Skin epidermis (tissue), 12 donors: Measurements from ENCODE around the gene TMEM214.
"Not testable (repeated sequence)": the region's sequence is repeated elsewhere in the genome, so short reads cannot be mapped to it uniquely, and the experiment has no call there.

Experiments used
- H3K27ac ChIP-seq, 21 experiments: fragments of 200-600 bp; sonication (generic) in 11 of 21; one replicate each; pipeline ENCODE4 v1.5.0; 2020; ENCODE audit warnings: mild to moderate bottlenecking in 3 of 21, inconsistent platforms in 2 of 21, moderate library complexity in 2 of 21
- H3K4me3 ChIP-seq, 7 experiments: fragments of 200-600 bp; sonication (generic) in 2 of 7; one replicate each; pipeline ENCODE4 v1.5.0; 2020; ENCODE audit warnings: inconsistent platforms in 2 of 7, mild to moderate bottlenecking in 2 of 7, moderate library complexity in 1 of 7

The TMEM214 gene

GRCh38 chr2:27058210-27058609, 25.4 kb downstream of the TMEM214 start:
- Histone ChIP-seq H3K27ac (peak overlapping the region in 1 of 21 experiments; percentile 12), H3K4me3 (no peak overlapping the region)

GRCh38 chr2:27059141-27059820, 26.5 kb downstream of the TMEM214 start:
- Histone ChIP-seq H3K27ac (peak overlapping the region in 2 of 21 experiments; percentile 1 to 6), H3K4me3 (no peak overlapping the region)

GRCh38 chr2:27060323-27060722, 27.6 kb downstream of the TMEM214 start:
- Histone ChIP-seq H3K4me3 (no peak overlapping the region), H3K27ac (no peak overlapping the region)

- Histone ChIP-seq H3K27ac (no peak overlapping the region), H3K4me3 (no peak overlapping the region)
Measured at GRCh38 chr2:27065128-27065527, 32.4 kb downstream of the TMEM214 start.

DNA sequence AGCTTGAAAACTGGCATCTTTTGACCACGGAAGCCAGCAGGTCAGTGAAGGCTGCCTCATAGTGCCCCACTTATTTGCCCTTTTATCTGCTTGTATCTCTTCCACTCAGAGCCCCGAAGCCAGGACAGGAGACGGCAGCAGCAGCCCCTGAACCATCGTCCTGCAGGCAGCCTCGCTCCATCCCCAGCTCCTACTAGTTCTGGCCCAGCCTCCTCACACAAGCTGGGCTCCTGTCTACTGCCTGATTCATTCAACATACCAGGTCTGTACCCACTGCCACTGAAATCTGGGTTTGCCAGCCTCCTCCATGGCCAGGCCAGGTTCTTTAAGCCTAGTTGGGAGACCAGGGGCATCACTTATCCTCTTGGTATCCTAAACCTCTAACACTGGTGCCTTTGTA, 34.6 kb downstream of the TMEM214 start:
- Histone ChIP-seq H3K4me3 (no peak overlapping the region), H3K27ac (no peak overlapping the region)

DNA sequence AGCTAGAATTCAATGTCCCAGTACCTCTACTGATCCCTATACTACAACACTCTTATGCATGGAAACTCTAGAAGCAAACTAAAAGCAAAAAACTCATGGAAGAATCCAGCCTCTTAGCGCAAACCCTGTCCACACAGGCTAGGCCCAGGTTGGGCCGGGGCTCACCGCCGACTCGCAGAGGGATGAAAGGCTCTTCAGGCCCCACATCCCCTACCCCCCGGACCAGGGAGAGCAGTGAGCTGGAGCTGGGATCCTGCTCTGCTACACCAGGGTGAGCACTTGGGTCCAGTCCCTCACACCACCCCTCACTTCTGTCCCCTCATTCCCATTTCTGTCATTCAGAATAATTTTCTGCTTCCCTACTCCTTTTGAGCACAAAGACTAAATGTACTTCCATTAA, 36.7 kb downstream of the TMEM214 start:
- Histone ChIP-seq H3K27ac (peak overlapping the region in 2 of 21 experiments; percentile 89 to 95), H3K4me3 (no peak overlapping the region)

GRCh38 chr2:27069961-27070618, 37.3 kb downstream of the TMEM214 start:
- peak overlapping the region in 6 of 7 experiments; percentile 62 to 98 (median 90) for H3K4me3 ChIP-seq
- H3K27ac ChIP-seq: peak overlapping the region in 14 of 21 experiments; percentile 81 to 96 (median 92)

- peak overlapping the region in 20 of 21 experiments; percentile 78 to 96 (median 92) for H3K27ac ChIP-seq
- H3K4me3 ChIP-seq: peak overlapping the region; percentile 62 to 98 (median 86)
Measured at GRCh38 chr2:27070653-27071276, 38.0 kb downstream of the TMEM214 start.

DNA sequence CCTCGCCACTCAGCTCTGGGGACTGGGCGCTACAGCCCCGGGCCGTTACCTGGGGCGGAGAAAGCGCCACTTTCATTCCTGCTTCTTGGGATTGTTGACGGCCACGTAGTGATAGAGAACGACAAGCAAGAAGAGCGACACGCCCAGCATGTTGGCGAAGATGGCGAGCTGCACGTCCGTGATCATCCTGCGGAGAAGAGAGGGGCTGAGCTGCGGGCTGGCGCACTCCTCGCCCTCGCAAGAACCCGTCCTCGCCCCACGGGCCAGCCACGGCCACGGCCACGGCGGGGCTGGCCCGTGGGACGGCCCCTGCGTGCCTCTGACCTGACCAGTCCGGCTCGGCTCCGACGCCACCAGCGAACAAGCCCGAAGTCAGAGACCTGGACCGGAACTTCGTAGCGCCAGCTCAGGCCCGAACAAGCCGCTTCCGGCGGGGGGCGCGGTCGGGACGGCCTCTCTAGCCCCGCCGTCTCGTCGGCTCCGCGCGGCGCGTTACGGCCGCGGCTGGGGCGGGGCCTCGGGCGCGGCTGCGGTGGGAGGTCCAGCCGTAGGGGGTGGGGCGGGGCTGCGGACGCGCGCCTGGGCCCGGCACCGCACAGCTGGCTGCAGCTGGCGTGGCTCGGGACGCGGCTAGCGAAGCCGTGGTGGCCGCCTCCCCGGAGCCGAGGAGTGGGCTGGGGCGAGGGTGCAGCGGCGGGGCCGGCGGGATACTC, 38.7 kb downstream of the TMEM214 start, which contains the start of gene OST4:
OST4 (minus strand) TSS at position 378 of the 713 bp plus-strand sequence.
- peak within 1 kb of the TSS in 20 of 21 experiments; percentile 78 to 96 (median 92) for H3K27ac ChIP-seq

GRCh38 chr2:27071990-27072830, 39.4 kb downstream of the TMEM214 start:
- Histone ChIP-seq H3K4me3 (peak overlapping the region; percentile 62 to 98 (median 86)), H3K27ac (peak overlapping the region in 20 of 21 experiments; percentile 78 to 96 (median 92))

More for the DNA sequence above, 38.7 kb downstream of the TMEM214 start, which contains the start of gene OST4:
- peak within 1 kb of the TSS; percentile 62 to 98 (median 86) for H3K4me3 ChIP-seq

DNA sequence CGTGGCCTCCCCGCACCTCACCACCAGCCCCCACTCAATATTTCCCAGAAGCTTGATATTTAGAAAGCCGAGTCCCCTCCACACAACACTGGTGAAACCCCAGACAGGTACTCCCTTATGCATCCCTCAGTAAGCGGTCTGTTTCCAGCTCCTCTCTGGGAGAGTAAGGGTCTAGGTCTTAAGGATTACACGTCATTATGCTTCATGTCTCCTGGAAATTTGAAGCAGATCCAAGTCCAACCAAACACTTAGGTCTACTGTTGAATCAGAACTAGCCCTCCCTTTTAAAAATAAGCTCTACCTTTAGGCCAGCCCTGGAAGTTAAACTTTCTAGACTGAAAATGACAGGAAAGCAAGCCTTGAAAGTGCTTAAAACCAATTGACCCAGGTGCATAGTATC, 40.2 kb downstream of the TMEM214 start:
- Histone ChIP-seq H3K4me3 (no peak overlapping the region), H3K27ac (peak overlapping the region in 18 of 21 experiments; percentile 78 to 96 (median 92))

GRCh38 chr2:27073782-27074181, 41.0 kb downstream of the TMEM214 start:
- Histone ChIP-seq H3K4me3 (no peak overlapping the region), H3K27ac (peak overlapping the region in 6 of 21 experiments; percentile 6 to 52 (median 30))

DNA sequence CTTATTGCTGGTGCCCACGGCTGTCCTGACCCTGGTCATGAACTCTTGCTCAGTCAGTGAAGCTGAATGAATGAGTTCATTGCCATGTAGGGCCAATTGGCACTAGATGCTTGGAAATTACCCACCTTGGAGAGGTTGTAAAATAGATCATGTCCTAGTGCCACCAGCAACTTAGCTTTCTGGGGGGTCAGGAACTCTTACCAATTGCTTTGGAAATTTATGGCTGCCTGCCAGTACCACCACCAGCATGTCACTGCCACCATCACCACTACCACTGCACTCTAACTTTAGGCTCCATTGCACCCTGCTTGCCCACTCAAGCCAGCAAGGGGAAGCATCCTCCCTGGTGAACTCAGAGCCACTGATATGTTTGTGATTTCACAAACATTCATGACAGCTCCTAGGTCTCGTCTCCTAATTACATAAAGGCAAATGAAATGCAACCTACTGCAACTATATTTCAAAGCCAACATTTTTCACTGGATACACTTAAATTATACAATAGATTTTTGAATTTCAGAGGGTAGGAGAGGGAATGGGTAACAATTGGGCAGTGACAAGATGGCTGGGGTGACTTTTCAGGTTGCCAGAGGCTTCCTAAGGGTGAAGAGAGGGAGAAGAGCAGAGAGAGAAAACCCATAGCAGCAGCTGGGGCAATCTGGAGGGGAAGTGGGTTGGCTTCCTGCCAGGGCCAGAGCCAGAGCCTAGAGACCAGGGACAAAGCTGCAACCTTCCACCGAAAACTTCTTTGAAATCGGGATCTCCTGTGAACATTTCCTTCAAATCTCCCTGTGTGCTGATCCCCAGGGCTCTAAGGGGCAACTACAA, 42.2 kb downstream of the TMEM214 start:
- Histone ChIP-seq H3K4me3 (no peak overlapping the region), H3K27ac (peak overlapping the region in 10 of 21 experiments; percentile 7 to 77 (median 42))

- H3K27ac ChIP-seq: peak overlapping the region in 7 of 21 experiments; percentile 26 to 77 (median 47)
- H3K4me3 ChIP-seq: not testable (repeated sequence)
Measured at GRCh38 chr2:27075566-27075871, 42.8 kb downstream of the TMEM214 start.

DNA sequence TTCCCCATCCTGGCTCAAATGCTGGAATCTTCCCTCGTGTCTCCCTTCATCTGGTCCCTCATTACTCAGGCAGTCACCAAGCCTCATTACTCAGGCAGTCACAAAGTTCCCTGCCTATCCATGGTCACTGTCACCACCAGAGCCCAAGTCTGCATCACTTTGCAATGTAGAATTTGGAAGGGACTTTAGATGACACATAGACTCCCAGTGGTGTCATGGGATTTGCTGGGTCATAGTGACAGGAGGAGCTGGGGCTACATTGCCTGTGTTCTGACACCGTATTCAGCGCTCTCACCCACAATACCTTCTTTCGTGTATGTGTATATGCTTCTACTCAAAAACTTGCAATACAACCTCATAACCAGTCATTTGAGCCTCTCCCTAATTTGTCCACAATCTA, 43.6 kb downstream of the TMEM214 start:
- Histone ChIP-seq H3K27ac (peak overlapping the region in 2 of 21 experiments; percentile 53 to 77), H3K4me3 (no peak overlapping the region)

DNA sequence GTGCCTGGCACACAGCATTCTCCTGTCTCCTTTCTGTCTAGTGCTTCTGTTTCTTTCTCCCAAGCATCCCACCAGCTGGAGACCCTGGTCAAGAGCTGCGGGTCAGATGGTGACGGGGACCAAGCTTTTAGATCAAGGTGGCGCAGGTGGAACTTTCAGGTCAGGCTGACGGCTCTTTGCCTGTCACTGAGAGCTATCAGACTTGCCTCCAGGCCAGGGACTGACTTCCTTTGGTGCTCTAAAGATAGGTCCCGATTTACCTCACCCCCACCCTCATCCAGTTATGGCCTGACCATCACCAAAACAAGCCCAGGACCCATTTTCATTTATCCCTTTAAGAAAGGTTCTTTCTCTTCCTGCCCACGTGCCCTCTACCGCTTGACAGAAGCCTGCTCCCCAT, 44.5 kb downstream of the TMEM214 start:
- Histone ChIP-seq H3K27ac (peak overlapping the region in 5 of 21 experiments; percentile 41 to 87 (median 80)), H3K4me3 (no peak overlapping the region)

DNA sequence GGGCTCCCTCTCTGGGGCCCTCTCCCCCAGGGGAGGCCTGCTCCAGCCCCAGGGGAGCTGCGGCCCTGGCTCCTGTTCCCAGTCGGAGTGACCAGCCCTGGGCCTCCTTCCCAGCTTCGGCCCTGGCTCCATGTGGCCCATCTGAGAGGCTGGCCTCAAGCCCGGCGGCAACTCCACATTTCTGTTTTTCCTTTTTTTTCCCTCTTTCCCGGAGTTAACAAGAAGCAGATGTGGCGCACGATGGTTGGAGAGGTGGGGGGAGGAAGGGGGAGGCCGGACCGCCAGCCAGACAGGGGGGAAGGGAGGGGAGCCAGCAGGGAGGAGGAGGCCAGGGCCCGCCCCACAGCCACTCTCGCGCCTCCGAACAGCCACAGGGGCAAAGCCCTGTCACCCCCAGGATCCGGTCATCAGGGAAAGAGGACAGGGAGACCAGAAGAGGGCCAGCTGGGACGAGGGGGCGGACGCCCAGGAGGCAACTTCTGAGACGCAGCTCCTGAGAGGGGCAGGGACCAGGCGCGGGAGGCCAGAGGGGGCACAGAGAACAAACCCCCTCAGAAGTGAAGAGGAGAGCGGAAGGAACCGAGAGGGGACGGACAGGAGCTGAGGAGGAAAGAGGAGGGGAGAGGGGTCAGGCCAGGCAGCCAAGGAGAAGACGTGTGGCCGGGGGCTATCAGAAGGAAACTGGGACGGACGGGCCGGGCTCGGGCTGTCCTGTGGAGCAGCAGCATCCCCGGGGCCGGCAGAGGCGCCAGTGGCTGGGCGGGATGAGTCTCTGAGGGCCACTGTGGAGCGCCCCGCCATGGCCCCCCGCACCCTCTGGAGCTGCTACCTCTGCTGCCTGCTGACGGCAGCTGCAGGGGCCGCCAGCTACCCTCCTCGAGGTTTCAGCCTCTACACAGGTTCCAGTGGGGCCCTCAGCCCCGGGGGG, 45.8 kb downstream of the TMEM214 start, which contains the start of gene EMILIN1:
EMILIN1 (plus strand) TSS at position 349 of the 928 bp plus-strand sequence; CDS start at position 800, 451 bp downstream.
- Histone ChIP-seq H3K4me3 (peak within 1 kb of the TSS; percentile 21 to 45 (median 35)), H3K27ac (peak within 1 kb of the TSS in 20 of 21 experiments; percentile 31 to 87 (median 78))
